Osteocyte (in vitro differentiated cells): ENCODE data around the gene OLFM2. TPM values are rescaled to one million over a fixed set of nuclear protein-coding genes. Genes with fewer than 3 reads are reported as not detected.
"Not testable (repeated sequence)": the region's sequence is repeated elsewhere in the genome, so short reads cannot be mapped to it uniquely, and the experiment has no call there.

Experiments
- DNase-seq: peaks from one replicate; pipeline ENCODE4 v3.0.0; 2021; ENCODE audit warnings: mixed read lengths; ENCODE audit not compliant: unreplicated experiment; ENCODE audit errors: extremely low spot score
- H3K27ac Mint-ChIP-seq: one replicate; pipeline ENCODE4 v1.8.0; 2021; ENCODE audit warnings: mild to moderate bottlenecking, mixed read lengths; ENCODE audit not compliant: unreplicated experiment
- H3K27me3 Mint-ChIP-seq: one replicate; pipeline ENCODE4 v1.8.0; 2021; ENCODE audit warnings: mixed read lengths; ENCODE audit not compliant: unreplicated experiment
- H3K36me3 Mint-ChIP-seq: one replicate; pipeline ENCODE4 v1.8.0; 2021; ENCODE audit warnings: mixed read lengths; ENCODE audit not compliant: unreplicated experiment
- H3K4me1 Mint-ChIP-seq: one replicate; pipeline ENCODE4 v1.8.0; 2021; ENCODE audit warnings: mixed read lengths; ENCODE audit not compliant: unreplicated experiment
- H3K4me3 Mint-ChIP-seq: one replicate; pipeline ENCODE4 v1.8.0; 2021; ENCODE audit warnings: mild to moderate bottlenecking, moderate library complexity, mixed read lengths; ENCODE audit not compliant: unreplicated experiment
- H3K9me3 Mint-ChIP-seq: one replicate; pipeline ENCODE4 v1.8.0; 2021; ENCODE audit warnings: mixed read lengths; ENCODE audit not compliant: unreplicated experiment
- CTCF ChIP-seq: fragments of 200-600 bp; sonication (generic); IDR thresholded peaks from 2 replicates; pipeline ENCODE4 v1.5.0; 2021; ENCODE audit warnings: antibody characterized with exemption, mild to moderate bottlenecking, moderate library complexity
- total RNA-seq: library from RNA; stranded (reverse); gene quantifications from 2 replicates; pipeline ENCODE4 v1.2.1, GENCODE V29; 2021

The OLFM2 gene
- total RNA-seq, 1 donor from 2014 or later = 208 TPM

GRCh38 chr19:9953802-9954542 is 17.7 kb upstream of the OLFM2 start:
- no peak for TF ChIP-seq CTCF
- Mint-ChIP-seq H3K4me1 (peaks cover 8% of the 10 kb centered on the region), H3K9me3 (no peaks in the 10 kb centered on the region), H3K4me3 (no peak overlapping the region), H3K36me3 (peaks cover 2% of the 10 kb centered on the region), H3K27me3 (no peaks in the 10 kb centered on the region), H3K27ac (no peak overlapping the region)
- no peak for DNase-seq

DNA sequence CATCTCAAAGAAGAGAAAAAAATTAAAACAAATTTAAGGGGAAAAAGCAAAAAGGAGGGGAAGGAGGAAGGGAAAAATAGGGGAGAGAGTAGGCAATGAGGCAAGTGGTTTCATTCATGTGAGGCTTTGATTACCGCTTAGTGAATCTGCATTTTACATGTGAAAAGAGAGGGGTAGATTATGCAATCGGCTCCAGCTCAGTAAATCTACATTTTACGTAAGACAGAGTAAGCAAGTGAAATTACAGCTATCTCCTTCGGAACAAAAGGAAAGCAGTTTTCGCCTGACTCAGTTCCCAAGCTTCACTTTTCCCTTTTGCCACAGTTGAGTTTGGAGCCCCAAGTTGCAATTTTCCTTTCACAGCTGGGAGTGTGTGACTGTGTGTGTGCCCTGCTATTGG is 16.0 kb upstream of the OLFM2 start:
- peaks cover 8% of the 10 kb centered on the region for H3K4me1 Mint-ChIP-seq
- no peaks in the 10 kb centered on the region for H3K27me3 Mint-ChIP-seq
- no peak overlapping the region for H3K27ac Mint-ChIP-seq
- H3K9me3 Mint-ChIP-seq = no peaks in the 10 kb centered on the region
- DNase-seq = no peak
- H3K36me3 Mint-ChIP-seq = peaks cover 2% of the 10 kb centered on the region
- H3K4me3 Mint-ChIP-seq = no peak overlapping the region
- no peak for TF ChIP-seq CTCF

DNA sequence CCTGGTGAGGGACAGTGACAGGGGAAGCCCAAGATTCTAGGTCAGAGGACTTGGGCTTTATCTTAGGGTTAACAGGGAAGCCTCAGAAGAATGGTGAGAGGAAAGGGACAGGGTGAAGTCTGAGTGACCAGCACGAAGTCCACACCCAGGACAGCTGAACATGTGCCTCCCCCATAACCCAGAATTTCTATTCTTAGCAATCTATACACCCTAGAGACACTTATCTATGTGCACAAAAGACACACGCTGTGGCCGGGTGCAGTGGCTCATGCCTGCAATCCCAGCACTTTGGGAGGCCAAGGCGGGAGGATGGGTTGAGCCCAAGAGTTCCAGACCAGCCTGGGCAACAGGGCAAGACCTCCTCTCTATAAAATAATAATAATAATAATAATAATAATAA is 11.1 kb upstream of the OLFM2 start:
- DNase-seq = no peak
- H3K27ac Mint-ChIP-seq = peak overlapping the region; percentile 93
- no peaks in the 10 kb centered on the region for H3K27me3 Mint-ChIP-seq
- no peaks in the 10 kb centered on the region for H3K9me3 Mint-ChIP-seq
- no peaks in the 10 kb centered on the region for H3K36me3 Mint-ChIP-seq
- H3K4me3 Mint-ChIP-seq = no peak overlapping the region
- H3K4me1 Mint-ChIP-seq = peaks cover 40% of the 10 kb centered on the region
- TF ChIP-seq CTCF = no peak

DNA sequence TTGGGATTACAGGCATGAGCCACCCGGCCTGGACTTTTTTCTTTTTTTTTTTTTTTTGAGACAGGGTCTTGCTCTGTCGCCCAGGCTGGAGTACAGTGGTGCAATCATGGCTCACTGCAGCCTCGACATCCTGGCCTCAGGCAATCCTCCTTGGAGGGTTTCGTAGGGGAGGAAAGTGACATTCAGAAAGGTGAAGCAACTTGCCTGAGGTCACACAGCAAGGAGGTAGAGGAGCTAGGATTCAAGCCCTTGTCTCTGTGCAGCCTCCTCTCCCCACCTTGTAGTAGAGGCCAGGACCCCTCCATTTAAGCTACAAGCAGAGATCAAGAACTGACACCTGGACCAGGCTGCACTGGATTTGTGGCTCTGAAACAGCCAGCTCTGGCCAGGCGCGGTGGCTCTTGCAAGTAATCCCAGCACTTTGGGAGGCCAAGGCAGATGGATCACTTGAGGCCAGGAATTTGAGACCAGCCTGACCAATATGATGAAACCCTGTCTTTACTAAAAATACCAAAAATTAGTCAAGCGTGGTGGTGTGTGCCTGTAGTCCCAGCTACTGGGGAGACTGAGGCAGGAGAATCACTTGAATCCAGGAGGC is 10.3 kb upstream of the OLFM2 start:
- not testable (repeated sequence) for H3K27me3 Mint-ChIP-seq, H3K9me3 Mint-ChIP-seq, H3K4me3 Mint-ChIP-seq, DNase-seq, H3K36me3 Mint-ChIP-seq
- H3K4me1 Mint-ChIP-seq = peaks cover 40% of the 10 kb centered on the region
- H3K27ac Mint-ChIP-seq = peak overlapping the region; percentile 93

- no peaks in the 10 kb centered on the region for H3K27me3 Mint-ChIP-seq
- DNase-seq = peak; percentile 98
- H3K9me3 Mint-ChIP-seq = peaks cover 6% of the 10 kb centered on the region
- peaks cover 44% of the 10 kb centered on the region for H3K4me1 Mint-ChIP-seq
- no peak for TF ChIP-seq CTCF
- no peaks in the 10 kb centered on the region for H3K36me3 Mint-ChIP-seq
- peak overlapping the region; percentile 93 for H3K27ac Mint-ChIP-seq
- peak overlapping the region; percentile 4 for H3K4me3 Mint-ChIP-seq
These were observed 9.1 kb upstream of the OLFM2 start for GRCh38 chr19:9945319-9945966.
